DND-41 (cell line): Measurements from ENCODE around the gene TSPAN14.

ENCODE experiments used
- ATAC-seq: fragments of 200-7000 bp; cut with Tn5 transposase; 3 replicates; pipeline ENCODE4 v1.9.1; 2021; ENCODE audit warnings: low read depth; ENCODE audit not compliant: insufficient read depth
- DNase-seq: peaks from one replicate; pipeline ENCODE4 v3.0.0-alpha.2; 2020
- H2AFZ ChIP-seq: 2 replicates; pipeline ENCODE4 v1.6.0; 2012; ENCODE audit warnings: low read depth, low read length
- H3K27ac ChIP-seq: 2 replicates; pipeline ENCODE4 v1.5.1; 2012; ENCODE audit warnings: low read length, inconsistent platforms
- H3K27me3 ChIP-seq: fragments of 200-600 bp; sonication (generic); 2 replicates; pipeline ENCODE4 v1.6.0; 2012; ENCODE audit warnings: low read length, mild to moderate bottlenecking, inconsistent platforms; ENCODE audit not compliant: insufficient read depth, poor library complexity
- H3K36me3 ChIP-seq: 2 replicates; pipeline ENCODE4 v1.5.1; 2012; ENCODE audit warnings: low read length, inconsistent platforms; ENCODE audit not compliant: insufficient read depth
- H3K4me1 ChIP-seq: 2 replicates; pipeline ENCODE4 v1.5.1; 2012; ENCODE audit warnings: mild to moderate bottlenecking, low read length; ENCODE audit not compliant: insufficient read depth
- H3K4me2 ChIP-seq: 2 replicates; pipeline ENCODE4 v1.6.0; 2012; ENCODE audit warnings: mild to moderate bottlenecking, moderate library complexity, low read length, inconsistent platforms; ENCODE audit not compliant: insufficient read depth
- H3K4me3 ChIP-seq, 2 experiments: fragments of 200-600 bp in 1 of 2; shearing (Covaris generic) in 1 of 2; 2 replicates each; pipeline ENCODE4 v1.5.1; 2012 to 2016; ENCODE audit warnings: inconsistent platforms in 2 of 2, low read length in 2 of 2, mild to moderate bottlenecking in 2 of 2, low read depth in 1 of 2, moderate library complexity in 1 of 2
- H3K79me2 ChIP-seq: 2 replicates; pipeline ENCODE4 v1.6.0; 2012; ENCODE audit warnings: low read length, inconsistent platforms; ENCODE audit not compliant: insufficient read depth
- H3K9ac ChIP-seq: 2 replicates; pipeline ENCODE4 v1.6.0; 2012; ENCODE audit warnings: low read depth, mild to moderate bottlenecking, inconsistent platforms, low read length, moderate library complexity
- H3K9me3 ChIP-seq: 2 replicates; pipeline ENCODE4 v1.5.1; 2012; ENCODE audit warnings: low read length, moderate library complexity, mild to moderate bottlenecking, inconsistent platforms; ENCODE audit not compliant: insufficient read depth, severe bottlenecking
- H4K20me1 ChIP-seq: 2 replicates; pipeline ENCODE4 v1.6.0; 2012; ENCODE audit warnings: low read length; ENCODE audit not compliant: insufficient read depth
- EZH2 ChIP-seq: IDR thresholded peaks from 3 replicates; pipeline ENCODE4 v1.6.1; 2012; ENCODE audit warnings: borderline replicate concordance, low read depth, mild to moderate bottlenecking, moderate library complexity, low read length, inconsistent platforms; ENCODE audit not compliant: severe bottlenecking
- TF ChIP-seq, protein P1 (sequence below): IDR thresholded peaks from 2 replicates; pipeline ENCODE4 v1.5.1; 2012; ENCODE audit warnings: borderline replicate concordance, low read length, moderate library complexity, mild to moderate bottlenecking; ENCODE audit not compliant: poor library complexity, severe bottlenecking; ENCODE audit errors: extremely low read depth

The TSPAN14 gene

GRCh38 chr10:80571352-80571751, 117.2 kb downstream of the TSPAN14 start:
- Histone ChIP-seq H3K9me3 (no peaks in the 10 kb centered on the region), H3K4me3 (no peak overlapping the region), H3K27me3 (no peaks in the 10 kb centered on the region), H3K9ac (no peak overlapping the region), H3K36me3 (no peaks in the 10 kb centered on the region), H4K20me1 (no peaks in the 10 kb centered on the region), H2AFZ (no peak overlapping the region), H3K27ac (no peak overlapping the region), H3K79me2 (no peaks in the 10 kb centered on the region), H3K4me1 (no peaks in the 10 kb centered on the region), H3K4me2 (no peak overlapping the region)
- ATAC-seq (no peak), DNase-seq (no peak)
- TF ChIP-seq, protein P1, sequence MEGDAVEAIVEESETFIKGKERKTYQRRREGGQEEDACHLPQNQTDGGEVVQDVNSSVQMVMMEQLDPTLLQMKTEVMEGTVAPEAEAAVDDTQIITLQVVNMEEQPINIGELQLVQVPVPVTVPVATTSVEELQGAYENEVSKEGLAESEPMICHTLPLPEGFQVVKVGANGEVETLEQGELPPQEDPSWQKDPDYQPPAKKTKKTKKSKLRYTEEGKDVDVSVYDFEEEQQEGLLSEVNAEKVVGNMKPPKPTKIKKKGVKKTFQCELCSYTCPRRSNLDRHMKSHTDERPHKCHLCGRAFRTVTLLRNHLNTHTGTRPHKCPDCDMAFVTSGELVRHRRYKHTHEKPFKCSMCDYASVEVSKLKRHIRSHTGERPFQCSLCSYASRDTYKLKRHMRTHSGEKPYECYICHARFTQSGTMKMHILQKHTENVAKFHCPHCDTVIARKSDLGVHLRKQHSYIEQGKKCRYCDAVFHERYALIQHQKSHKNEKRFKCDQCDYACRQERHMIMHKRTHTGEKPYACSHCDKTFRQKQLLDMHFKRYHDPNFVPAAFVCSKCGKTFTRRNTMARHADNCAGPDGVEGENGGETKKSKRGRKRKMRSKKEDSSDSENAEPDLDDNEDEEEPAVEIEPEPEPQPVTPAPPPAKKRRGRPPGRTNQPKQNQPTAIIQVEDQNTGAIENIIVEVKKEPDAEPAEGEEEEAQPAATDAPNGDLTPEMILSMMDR: no peak
- no peak for TF ChIP-seq EZH2

- H2AFZ ChIP-seq: no peak overlapping the region
- ATAC-seq (no peak), DNase-seq (no peak)
- H3K36me3 ChIP-seq: no peaks in the 10 kb centered on the region
- no peaks in the 10 kb centered on the region for H4K20me1 ChIP-seq
- H3K27me3 ChIP-seq: peaks cover 4% of the 10 kb centered on the region
- H3K4me2 ChIP-seq: no peak overlapping the region
- H3K9ac ChIP-seq: no peak overlapping the region
- TF ChIP-seq, protein P1: no peak
- no peaks in the 10 kb centered on the region for H3K79me2 ChIP-seq
- no peak overlapping the region for H3K27ac ChIP-seq
- no peaks in the 10 kb centered on the region for H3K9me3 ChIP-seq
- H3K4me1 ChIP-seq: no peaks in the 10 kb centered on the region
- H3K4me3 ChIP-seq: no peak overlapping the region
Observed at GRCh38 chr10:80579181-80579763, 125.2 kb downstream of the TSPAN14 start.

DNA sequence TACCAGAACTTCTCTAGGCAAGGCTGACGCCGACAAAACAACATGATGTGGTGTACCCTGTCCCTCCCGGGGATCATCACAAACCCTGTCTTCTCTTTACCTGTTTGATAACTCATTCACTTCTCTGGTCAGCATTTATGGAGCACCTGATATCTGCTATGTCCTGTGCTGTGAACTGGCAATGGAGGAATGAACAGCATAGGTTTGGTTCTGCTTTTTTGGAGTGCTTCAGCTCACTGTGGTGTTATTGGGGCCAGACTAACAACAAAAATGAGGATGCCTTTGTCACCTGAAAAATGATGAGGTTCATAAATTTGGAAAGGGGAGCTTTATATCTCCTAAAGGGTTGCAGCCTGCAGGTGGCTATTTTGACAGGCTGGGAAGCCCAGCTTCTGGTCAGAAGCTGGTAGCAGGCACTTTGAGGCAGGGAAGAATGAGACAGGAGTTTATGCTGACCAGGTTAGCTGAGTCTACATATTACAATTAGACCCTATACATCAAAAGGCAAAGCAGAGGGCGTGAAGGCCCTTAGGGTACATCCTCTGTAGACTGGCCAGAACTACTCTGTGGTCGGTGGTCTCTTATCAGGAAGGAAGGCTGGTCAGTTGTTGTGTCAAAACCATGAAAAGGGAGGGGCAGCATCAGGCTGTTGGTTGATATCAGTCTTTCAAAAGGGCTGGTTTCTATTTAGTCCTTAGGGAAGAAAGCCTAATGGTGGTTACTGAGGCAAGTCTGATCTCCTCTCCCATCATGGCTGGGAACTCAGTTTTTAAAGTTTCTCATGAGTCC, 125.9 kb downstream of the TSPAN14 start:
- Histone ChIP-seq H3K4me3 (no peak overlapping the region), H3K4me2 (no peak overlapping the region), H3K9ac (no peak overlapping the region), H3K27ac (no peak overlapping the region), H3K36me3 (no peaks in the 10 kb centered on the region), H3K27me3 (peaks cover 4% of the 10 kb centered on the region), H3K4me1 (no peaks in the 10 kb centered on the region), H4K20me1 (no peaks in the 10 kb centered on the region), H2AFZ (no peak overlapping the region), H3K79me2 (no peaks in the 10 kb centered on the region), H3K9me3 (no peaks in the 10 kb centered on the region)
- DNase-seq (no peak), ATAC-seq (no peak)
- TF ChIP-seq EZH2: no peak
- TF ChIP-seq, protein P1: no peak
